GM19043 (cell line): ENCODE results near the gene COA8.

Experiments used
- ATAC-seq: cut with Tn5 transposase; IDR thresholded peaks from one replicate; pipeline ENCODE4 v1.9.1; 2021; ENCODE audit warnings: low read depth; ENCODE audit not compliant: unreplicated experiment

COA8 gene

DNA sequence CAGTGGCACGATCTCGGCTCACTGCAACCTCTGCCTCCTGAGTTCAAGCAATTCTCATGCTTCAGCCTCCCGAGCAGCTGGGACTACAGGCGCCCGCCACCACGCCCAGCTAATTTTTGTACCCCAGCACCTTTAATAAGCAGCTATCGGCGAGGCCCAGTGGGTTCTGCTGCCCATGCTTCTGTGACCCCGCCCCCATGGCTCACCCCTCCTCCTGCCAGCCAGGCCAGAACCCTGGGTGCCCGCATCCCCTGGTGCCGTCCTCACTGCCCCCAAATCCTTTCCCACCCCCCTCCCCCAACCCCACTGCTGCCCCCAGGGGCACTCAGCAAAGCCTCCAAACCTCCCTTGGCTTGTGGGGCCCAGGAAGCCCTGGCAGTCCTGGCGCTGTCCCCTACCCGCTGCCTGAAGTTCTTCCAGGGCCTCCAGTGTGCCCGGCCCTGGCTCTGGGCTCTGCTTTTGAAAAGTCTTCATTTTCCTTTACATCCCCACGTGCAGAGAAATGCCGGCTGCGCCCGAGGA lies 14.8 kb upstream of the COA8 start:
- no peak for ATAC-seq

DNA sequence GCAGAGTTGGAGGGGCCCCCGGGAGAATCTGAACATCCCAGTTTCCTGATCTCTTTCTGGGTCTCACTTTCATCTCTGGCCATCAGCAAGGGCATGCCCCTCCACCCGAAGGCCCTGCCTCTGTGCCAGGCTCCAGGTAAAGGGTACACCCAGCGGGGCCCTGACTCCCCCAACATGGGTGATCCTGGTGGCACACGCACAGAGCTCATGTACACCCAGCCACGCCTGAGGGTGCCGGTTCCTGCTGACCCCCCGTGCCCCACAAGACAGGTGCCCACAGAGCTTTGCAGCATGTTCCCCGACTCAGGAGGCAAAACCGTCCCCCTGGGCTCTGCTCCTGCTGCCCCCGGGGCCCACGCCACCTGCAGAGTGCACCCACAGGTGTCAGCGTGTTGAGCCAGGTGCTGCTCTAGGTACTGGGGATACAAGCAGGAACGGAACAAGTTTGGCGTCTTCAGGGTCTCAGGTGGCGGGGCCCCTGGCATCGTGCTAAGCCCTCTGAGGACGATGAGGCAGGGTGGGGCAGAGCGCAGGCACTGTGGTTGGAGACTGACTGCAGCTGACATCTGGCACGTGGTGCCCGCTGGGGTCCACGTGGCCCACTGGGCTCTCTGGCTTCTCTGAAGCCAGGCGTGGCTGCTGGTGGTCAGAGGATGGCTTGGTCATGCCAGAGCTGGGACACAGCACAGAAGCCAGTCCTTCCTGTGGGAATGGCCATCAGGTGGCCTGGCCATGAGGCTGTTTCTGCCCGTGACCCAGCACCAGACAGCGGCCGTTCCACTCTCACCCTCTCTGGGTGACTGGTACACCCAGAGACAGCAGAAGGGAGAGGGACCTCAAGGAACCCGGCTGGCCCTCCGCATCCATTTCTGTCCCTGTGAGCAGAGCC lies 14.1 kb upstream of the COA8 start:
- ATAC-seq = no peak

DNA sequence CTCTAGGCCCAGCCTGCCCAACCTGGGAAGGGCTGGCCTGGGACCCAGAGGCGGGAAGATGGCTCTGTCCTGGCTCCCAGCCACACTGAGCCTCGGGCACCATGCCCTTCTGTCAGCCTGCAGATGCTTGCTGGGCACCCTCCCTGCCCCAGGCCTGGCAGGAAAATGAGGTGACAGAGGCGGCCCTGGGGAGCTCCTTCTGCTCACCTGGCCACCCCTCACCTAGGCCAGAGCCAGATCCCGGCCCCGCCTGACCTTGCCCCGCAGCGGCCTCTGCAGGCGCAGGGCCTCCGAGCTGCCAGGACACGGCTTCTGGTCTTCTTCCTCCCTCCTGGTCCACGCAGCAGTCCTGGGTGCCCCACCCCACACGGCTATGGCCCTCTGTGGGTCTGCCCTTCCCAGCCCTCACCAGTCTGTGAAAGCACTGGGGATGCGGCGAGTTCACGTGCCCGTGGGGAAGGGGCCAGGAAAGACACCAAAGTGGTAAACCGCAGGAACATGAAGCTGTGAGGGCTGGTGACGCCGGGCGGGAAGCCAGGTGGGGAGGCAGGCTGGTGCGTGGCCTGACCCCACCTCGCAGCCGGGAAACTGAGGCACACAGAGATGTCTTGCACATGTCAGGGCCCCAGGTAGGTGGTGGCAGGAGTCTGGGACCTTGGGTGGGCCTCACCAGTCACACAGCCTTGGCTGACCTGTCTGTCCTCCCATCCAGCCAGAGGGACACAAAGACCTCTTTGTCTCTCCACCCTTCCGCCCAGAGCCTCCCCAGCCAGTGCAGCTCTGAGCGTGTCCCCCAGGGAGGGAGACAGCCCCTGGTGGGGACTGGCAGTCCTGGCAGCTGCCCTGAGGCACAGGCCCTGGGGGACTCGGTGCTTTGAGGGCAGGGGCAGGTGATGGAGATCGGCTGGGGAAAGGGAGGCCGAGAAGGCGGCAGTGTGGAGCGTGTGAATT lies 13.1 kb upstream of the COA8 start:
- no peak for ATAC-seq

DNA sequence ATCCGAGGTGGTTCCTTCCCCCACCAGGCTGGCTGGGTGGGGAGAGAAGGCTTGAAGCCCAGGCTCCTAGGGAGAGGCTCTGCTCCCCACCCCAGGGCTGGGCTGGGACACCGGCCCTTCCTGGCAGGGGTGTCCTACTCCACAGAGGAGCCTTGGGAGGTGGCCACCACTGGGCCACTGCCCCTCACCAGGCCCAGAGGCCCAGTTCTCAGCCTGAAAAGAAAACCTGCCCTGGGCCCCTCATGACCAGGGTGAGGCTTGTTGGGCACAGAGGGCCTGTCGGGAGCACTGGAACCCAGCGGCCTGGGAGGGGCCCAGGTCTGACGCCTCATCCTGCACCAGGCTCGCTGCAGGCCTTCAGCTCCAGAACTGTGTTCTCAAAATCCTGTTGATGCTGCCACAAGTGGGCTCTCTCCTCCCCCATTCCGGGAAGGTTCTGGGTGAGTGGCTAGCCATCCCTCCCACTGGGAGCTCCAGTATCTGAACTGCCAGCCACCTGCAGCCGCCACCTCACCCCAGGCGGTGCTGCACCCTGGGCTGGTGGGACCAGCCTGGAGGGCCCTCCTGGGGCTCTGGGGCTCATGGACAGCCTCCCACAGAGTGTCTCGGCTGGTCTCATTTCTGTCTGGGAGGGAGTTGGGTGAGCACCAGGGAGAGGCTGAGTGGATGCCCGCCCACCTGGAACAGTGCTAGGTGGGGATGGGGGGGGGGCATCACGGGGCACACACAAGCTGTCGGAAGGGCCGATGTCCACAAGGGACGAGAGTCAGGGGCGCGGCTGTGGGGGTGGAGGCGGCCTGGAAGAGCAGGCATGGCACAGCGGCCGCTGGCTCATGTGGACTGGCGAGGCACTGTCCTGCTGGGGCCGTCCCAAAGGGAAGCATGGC lies 12.1 kb upstream of the COA8 start:
- no peak for ATAC-seq

DNA sequence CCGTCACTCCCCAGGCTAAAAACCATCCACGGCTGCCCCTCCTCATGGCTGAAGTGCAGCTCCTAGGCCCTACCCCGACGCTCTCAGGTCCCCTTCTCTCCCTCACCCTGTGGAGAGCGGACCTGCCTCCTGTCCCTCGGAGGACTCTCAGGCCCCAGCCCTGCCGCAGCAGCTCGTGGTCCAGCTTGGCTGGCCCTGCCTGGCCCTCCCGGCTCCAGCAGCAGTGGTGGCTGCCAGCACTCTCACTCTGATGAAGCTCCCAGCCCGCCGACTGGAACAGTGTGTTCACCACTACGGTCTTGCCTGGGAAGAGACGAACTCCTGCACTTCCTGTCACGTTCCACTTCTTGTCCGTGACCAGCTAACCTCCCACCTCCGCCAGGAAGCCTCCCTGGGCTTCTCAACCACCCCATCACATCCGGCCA lies 11.4 kb upstream of the COA8 start:
- no peak for ATAC-seq

DNA sequence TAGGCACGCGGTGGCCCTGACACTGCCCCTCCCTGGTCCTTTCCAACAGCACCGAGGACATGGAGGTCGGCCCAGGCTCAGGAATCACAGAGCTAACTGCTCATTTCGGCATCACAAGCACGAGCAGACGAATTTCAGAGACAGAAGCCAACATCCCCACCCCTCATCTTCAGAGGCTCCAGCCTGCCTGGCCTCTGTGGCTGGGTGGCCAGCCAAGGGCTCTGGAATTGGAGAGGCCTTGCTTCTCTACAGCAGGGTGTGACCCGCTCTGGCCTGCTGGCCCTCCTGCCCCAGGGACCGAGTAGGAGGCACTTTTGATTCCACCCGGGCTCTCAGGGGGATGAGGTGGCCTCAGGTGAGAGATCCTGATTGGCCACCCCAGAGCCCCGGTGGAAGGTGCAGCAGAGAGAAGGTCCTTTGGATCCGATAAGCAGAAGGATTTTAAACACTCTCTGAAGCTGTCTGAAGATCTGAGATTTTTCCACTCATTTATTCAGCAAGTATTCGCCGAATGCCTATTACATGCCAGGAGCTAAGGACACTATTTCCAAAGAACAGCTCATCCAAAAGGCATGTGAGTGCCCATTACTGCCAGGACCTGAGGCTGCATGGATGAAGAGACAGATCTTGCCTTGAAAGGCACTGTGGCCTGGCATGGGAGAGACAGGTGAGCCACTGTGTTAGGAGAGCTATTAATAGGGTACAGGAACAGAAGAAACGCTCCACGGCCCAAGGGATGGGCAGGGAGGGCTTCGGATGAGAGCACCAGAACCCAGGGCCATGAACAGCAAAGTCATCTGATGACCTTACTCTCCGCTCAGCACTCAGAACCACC lies 10.5 kb upstream of the COA8 start:
- ATAC-seq = no peak

DNA sequence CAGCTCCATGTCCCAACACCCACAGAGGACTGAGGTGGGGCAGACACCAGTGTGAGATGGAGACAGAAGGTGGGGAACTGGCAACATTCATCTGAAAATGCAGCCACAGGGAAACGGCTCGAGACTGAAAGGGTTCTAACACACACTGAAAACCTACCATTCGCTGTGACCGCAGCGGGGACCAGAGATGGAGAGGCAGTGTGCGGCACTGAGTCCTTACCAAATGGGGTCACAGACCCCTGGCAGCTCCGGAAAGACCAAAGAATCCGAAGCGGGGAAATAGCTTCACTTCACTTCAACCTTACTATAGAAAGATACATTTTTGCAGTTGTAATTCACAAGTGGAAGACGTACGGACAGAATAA lies 9.9 kb upstream of the COA8 start:
- no peak for ATAC-seq

DNA sequence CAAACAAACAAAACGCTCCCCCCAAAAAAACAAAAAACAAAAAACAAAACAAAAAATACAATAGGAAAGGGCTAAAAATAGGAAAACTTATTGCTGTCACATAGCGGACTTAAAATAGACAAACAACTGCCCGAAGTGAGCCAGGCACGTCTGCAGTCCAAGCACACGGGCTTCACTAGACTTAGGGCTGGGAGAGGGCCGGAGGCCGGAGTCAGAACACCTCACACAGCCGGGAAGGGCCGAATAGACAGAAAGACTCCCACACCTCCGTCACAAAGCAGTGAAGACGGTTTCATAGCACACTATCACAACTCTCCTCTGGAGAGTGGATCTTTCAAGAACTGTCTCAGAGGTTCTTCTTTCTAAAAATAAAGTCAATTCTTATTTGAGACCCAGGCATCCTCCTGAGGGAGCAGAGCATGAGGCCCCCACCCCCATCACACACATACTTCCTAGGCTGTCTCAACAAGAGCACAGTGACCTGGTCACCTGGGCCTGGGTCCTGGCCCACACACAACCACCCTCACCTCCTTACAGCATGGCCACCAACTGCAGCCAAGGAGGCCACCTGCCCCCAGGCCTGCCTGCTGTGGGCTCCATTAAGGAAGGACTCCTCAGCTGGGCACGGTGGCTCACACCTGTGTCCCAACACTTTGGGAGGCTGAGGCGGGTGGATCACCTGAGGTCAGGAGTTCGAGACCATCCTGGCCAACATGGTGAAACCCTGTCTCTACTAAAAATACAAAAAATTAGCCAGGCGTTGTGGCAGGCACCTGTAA lies 7.0 kb upstream of the COA8 start:
- no peak for ATAC-seq

DNA sequence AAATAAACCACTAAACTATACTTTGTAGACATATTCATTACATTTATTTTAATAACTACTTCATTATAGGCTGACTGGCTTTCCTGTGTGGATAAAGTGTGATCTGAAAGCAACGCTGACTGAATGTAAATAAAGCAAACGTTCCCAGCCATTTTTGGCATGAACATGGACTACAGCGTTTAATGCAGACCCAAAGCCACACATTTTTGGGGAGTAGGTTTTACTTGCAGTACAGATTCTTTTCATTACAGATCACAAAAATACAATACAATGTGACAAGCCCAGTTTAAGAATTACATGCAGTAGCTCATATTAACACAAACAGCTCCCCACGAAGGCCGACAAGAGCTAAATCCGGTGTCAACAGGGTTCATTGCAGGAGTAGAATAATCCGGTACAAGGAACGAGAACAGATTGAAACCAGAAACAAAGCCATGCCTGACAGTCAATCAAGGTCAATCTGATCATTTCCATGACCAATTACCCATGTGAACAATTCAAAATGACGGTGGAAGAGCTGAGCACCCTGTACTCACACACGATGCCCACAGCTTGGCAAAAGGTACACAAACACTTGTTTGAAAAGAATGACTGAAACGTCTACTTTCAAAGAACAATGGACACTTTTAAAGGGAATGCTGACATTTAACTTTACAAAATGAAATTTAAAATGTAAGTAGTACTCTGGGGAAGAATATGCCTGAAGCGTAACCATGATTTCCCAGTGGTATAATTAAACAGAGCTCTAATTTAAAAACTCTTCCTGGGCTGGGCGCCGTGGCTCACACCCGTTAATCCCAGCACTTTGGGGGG lies 5.6 kb upstream of the COA8 start:
- ATAC-seq = no peak

DNA sequence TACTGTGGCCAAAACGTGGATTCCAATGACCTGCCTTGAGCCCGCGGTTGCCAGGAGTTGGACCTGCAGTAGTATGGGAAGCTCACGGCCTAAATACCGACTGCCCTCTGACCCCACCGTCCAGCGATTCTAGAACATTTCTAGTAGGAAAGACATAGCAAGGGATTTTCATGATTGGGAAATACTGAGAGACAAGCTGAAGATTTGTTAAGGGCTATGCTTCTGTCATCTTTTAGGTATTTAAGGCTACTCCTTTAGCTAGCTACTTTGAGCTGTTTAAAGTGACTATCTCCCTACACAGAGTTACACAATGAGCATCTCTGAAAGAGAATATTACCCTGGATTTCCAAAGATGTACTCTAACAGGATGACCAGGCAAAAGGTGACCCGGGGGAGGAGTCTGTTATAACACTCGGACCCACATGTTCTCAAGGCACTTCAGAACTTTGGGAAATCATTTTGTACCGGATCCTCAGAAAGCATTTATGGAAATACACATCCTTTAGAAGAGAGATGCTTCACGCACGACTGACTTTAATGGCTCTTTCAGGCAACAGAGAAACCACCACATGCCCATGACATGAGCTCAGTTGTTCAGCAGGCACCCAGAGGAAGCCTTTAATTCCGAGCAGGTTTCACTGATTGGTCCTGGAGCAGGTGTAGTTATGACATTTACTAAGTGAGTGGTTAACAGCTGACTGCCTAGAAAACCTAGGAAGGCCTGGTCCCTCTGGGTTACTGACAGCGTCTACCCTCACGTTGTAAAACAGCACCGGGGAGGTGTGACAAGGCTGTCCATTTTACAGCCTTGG lies 4.5 kb upstream of the COA8 start:
- no peak for ATAC-seq

DNA sequence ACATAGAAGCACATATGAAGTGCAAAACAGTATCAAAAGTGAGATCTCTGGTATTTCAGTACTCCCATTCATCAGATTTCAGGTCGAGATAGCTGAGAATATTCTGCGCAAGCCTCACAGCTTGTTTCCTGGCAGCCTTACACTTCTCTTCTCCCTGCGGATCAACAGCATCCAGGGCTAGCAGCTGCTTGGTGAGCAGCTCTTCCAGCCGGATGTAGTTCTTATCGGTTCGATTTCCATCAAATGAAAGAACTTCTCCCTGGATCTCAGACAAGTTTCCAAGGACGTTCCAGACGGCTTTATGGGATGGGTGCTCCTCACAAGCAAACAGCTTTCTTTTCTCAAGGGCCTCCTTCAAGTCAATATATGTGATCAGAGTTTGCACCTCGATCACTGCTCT lies 3.0 kb upstream of the COA8 start:
- ATAC-seq = no peak

DNA sequence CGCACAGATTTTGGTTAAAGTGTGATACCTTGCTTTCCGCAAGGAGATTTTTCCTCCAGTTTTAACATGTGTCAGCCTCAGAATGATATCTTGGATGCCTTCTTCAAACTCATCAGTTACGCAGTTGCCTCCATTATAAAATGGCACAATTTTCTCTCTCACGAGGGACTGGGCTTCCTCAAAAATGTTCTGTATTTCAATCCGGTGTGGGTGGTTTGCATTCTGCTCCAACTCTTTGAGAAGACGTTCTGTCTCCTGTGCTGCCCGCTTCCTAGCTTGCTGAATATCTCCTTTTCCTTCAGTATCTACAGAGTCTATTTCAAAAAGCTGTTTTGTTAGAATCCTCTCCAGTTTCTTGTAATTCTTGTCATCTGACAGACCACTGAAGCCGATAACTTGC lies 2.1 kb upstream of the COA8 start:
- ATAC-seq = no peak

DNA sequence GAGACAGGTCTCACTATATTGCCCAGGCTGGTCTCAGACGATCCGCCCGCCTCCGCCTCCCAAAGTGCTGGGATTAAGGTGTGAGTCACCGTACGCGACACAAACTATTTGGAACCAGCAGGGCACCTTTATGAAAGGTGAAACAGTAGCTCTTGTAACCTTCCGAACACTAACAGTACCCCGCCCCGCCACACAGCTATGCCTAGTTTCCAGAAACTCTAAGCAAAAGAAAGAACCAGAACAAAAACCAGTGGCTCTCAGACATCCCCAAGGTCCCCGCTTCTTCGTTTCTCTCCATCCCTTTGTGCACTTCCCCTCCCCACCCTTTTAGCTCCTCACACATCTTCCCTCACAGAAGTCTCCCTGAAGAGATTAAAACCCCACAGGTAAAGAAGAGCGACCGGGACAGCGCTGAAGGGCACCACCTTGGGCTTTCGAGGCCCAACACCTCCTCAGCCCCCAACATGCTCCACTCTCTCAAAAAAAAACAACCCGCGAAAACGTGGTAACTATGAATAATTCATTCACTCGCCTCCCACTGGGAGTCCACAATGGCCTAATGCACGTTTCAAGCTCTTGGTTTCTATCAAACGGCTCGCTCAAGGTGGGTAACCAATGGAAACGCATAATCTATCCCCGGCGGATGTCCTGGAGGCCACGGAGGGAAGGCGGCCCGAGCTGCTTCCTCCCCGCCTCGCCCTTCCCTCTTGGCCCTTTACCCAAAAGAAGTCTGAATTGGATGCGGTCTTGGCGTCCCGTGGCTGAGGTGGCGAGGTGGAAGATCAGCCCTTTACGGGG lies 1.2 kb upstream of the COA8 start:
- ATAC-seq = peak; percentile 10

DNA sequence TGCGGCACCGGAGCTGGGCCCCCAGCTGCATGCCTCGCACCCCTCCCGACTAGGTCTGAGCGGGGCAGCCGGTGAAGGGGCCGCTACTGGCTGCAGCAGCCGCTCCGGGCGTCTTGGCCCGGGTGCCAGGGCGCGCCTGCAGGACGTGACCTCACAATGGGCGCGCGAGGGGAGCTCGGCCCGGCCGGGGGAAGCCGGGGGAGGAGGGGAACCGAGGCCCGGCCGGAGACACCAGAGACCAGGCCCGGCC lies 656 bp upstream of the COA8 start:
- ATAC-seq = peak; percentile 32

DNA sequence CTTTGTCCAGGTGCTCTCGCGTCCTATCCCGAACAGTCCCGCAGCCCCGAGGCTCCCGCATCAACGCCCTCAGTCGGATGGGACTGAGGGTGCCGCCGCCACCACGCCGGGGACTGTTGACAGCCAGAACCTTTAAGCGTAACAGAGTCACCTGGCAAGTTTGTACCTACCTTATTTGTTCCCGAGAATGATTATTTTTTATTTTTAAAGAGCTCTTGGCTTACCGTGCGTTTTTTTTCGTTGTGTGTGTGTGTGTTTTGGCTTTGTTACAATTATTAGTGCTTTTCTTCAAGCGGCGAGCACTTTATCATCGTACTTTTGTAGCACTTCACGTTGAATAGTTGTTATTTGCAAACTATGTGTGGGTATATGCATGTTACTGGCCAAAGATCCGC lies 463 bp downstream of the COA8 start:
- ATAC-seq = no peak

DNA sequence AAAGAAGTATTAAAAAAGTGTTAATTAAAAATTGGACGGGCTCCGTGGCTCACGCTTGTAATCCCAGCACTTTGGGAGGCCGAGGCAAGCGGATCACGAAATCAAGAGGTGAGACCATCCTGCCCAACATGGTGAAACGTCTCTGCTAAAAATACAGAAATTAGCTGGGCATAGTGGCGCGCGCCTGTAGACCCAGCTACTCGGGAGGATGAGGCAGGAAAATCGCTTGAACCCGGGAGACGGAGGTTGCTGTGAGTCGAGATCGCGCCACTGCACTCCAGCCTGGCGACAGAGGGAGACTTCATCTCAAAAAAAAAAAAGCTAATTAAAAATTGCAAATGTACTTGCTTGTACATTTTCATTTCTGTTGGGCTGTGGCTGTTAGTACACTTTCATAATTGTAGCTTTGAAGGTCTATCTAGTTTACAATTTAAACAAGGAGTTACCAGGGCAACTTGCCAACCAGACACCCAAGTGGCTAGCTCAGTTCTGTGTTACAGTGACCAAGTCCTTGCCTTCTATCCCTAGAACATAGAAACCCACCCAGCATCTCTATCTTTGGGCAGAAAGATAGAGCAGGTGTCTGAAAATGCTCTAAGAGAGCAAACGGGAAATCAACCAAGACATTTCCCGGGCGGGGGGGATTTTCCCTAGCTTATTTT lies 1.2 kb downstream of the COA8 start:
- no peak for ATAC-seq
